ENCODE measurements around the gene CDHR1. TPM values are rescaled to one million over a fixed set of nuclear protein-coding genes. Genes with fewer than 3 reads are reported as not detected.

The CDHR1 gene
- total and polyA plus RNA-seq, 10 of the 15 experiments (the other 5 are each of a cell fraction or from before 2014, with no cell fraction given) = 0.17 to 3.0 (median 0.34) TPM

- Histone ChIP-seq H3K27me3 (replicated peaks in 1 of 2; ENCODE audit: control insufficient read depth in 2 of 2, insufficient read depth in 2 of 2, low read length in 1 of 2) (peaks cover 0 to 4% of the 10 kb centered on the region in 2 experiments; a peak in 2 of 4 replicates), H3K79me2 (ENCODE audit: control insufficient read depth, insufficient read depth, low read length) (no peaks in the 10 kb centered on the region), H3K9ac (ENCODE audit: control insufficient read depth, insufficient read depth, low read length) (no peak overlapping the region), H3K36me3 (ENCODE audit: control insufficient read depth in 2 of 2, insufficient read depth in 2 of 2, low read length in 1 of 2) (no peaks in the 10 kb centered on the region), H3K4me3 (no peak overlapping the region), H3K4me1 (ENCODE audit: control insufficient read depth, insufficient read depth, low read length) (no peaks in the 10 kb centered on the region), H2AFZ (ENCODE audit: control insufficient read depth, low read depth, low read length) (no peak overlapping the region), H3K4me2 (ENCODE audit: control insufficient read depth, insufficient read depth) (no peak overlapping the region), H3K9me3 (replicated peaks; ENCODE audit: control insufficient read depth, insufficient read depth, low read length) (no peaks in the 10 kb centered on the region), H4K20me1 (ENCODE audit: control insufficient read depth, insufficient read depth) (no peaks in the 10 kb centered on the region), H3K27ac (ENCODE audit: control insufficient read depth, insufficient read depth) (no peak overlapping the region)
- intact Hi-C loops (cut with micrococcal nuclease; ENCODE audit: unreplicated experiment) (no loop called here), in situ Hi-C loops (cut with MboI) (no loop called here)
- SMC1A ChIA-PET (ENCODE audit: uncharacterized antibody, unreplicated experiment) = interaction anchor here (0.7 to 1.2 kb wide), 2 partner anchors 14 to 276 kb away, joined by 3 read pairs; no protein-coding TSS in a partner anchor
- 57% methylated on average over 6 of the region's 6 CpGs for WGBS (ENCODE audit: insufficient coverage, insufficient replicate concordance, low lambda C conversion rate, missing lambda C conversion rate)
- FAIRE-seq = no peak
- no TSS peak for BruUV-seq (replicated peaks)
- RAD21 ChIA-PET (ENCODE audit: unreplicated experiment) = no interaction called here
- no peak for ATAC-seq
- POLR2A ChIA-PET = no interaction called here
- no peak for DNase-seq (ENCODE audit: low read depth, low spot score)
- CTCF ChIA-PET = no interaction called here
- TF ChIP-seq DPF2 (IDR thresholded peaks at IDR 0.05) = no peak
- TF ChIP-seq CUX1 (IDR thresholded peaks at IDR 0.05; ENCODE audit: insufficient replicate concordance, low read depth, low read length) = no peak
- no peak for TF ChIP-seq ELK1 (IDR thresholded peaks at IDR 0.05; ENCODE audit: low read depth, low read length)
- no peak for TF ChIP-seq ZNF622 (IDR thresholded peaks at IDR 0.05)
- TF ChIP-seq CREM (IDR thresholded peaks at IDR 0.05; ENCODE audit: low read depth) = no peak
- no peak for TF ChIP-seq ZNF687 (IDR thresholded peaks at IDR 0.05)
- TF ChIP-seq E2F8 (IDR thresholded peaks at IDR 0.05; ENCODE audit: low read depth, partially characterized antibody) = no peak
- no peak for TF ChIP-seq IRF5 (IDR thresholded peaks at IDR 0.05; ENCODE audit: borderline replicate concordance)
These were observed 42.5 kb downstream of the CDHR1 start for GRCh38 chr10:84236807-84237198.
